Smooth muscle cell of the pulmonary artery (primary cell): ENCODE results near the gene CWC25. TPM values are rescaled to one million over a fixed set of nuclear protein-coding genes. Genes with fewer than 3 reads are reported as not detected.

Source experiments
- total RNA-seq: library from RNA; depleted of rRNA; stranded (reverse); fragments of >200 nt; gene quantifications from 2 replicates; pipeline ENCODE4 v1.2.3, GENCODE V29; 2014

CWC25 gene
- 7.6 and 8.1 TPM in 2 replicates for total RNA-seq

DNA sequence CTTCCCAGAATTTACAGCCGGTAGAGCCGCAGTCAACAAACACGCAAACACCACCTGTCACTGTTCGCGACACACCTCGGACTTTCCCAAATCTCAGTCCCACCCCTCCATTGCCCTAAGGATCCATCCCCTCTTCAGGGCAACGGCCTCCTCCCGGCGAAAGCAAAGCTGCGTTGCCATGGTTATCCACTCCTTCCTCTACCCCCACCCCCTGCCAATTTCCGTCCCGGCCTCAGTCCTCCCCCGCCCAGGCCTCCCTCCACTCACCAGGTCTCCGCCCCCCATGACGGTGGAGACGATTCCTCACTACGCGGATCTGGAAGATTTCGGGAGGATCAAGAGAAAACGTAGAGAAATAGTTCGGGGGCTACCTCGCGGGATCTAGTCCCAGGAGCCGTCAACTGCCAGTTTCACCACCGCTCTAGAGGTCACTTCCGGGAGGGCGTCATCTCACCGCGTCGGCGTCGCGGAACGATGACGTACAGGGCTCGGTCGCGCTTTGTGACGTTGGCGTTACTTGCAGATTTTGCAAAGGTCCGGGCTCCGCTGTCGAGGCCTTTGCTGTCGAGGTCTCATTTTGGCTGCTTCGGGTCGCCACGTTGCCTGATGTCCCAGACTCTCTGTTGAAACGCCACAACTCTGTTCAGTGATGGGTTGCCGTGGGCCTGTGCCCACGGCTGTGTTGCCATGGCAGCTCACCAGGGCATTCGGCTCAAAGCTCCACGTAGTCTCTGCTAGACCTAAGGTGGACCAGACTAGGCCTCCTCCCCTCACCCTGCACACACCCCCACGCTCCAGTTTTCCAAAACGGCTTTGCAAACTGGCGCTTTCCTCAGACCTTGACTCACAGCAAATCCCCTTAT is at the start of gene CWC25:
CWC25 (minus strand) TSS at position 423 of the 863 bp plus-strand sequence; CDS start at position 285, 138 bp downstream.

GRCh38 chr17:38869526-38870258 is 44.6 kb upstream of the CWC25 start, which contains the start of gene LASP1:
LASP1 (plus strand) TSS chr17:38870058; CDS start chr17:38870190, 132 bp downstream.

GRCh38 chr17:38853292-38854219 is 28.4 kb upstream of the CWC25 start, which contains the start of gene RPL23:
RPL23 (minus strand) TSS chr17:38853721; CDS start chr17:38853710, 11 bp downstream.

DNA sequence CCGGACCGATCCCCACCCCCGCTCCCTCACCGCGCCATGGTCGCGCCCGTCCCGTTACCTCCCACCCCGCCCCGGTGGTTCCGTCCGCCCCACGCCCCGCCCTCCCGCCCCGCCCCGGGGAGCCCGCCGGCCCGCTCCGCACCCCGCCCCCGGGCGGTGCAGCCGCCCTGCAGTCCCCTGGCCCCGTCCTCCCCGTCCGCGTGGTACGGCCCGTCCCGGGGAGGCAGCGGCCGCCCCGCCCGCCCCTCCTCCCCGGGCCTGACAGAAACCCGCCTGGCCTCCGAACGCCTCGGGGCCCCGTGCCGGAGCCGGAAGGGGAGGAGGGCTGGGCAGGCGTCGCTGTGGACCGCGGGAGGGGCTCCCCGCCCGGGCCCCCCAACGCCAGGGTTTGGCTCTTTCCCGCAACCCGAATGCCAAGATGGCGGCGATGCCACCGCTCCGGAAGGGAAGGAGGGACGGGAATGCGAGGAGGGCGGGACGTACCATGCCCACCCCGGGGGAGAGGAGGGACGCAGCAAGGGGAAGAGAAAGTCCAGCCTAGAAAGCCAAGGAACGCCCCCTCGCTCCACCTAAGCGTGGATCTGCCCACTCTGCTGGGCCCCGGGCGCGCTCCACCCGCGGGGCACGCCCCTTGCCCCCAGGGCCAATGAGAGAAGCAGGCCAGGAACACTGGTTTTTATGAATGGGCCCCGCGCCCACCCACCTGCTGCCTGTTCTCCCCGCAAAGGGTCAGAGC is 25.5 kb downstream of the CWC25 start, which contains the start of gene PIP4K2B:
PIP4K2B (minus strand) TSS at position 56 of the 736 bp plus-strand sequence. CDS start 132 bp downstream, outside the sequence.

GRCh38 chr17:38752308-38753070 is 72.6 kb downstream of the CWC25 start, which contains the start of gene PSMB3:
PSMB3 (plus strand) TSS chr17:38752741; CDS start chr17:38752827, 86 bp downstream.

Other genes with a start within 250 kb of the CWC25 start
- gene SRCIN1, start 219.4 kb downstream of the CWC25 start, total RNA-seq = 0.07 TPM in 1 of 2 replicates, not detected in the other
- gene EPOP, start 150.4 kb downstream of the CWC25 start, total RNA-seq = 0.72 and 2.0 TPM in 2 replicates
- 30.4 and 34.5 TPM in 2 replicates for gene MLLT6, start 120.0 kb downstream of the CWC25 start, total RNA-seq
- gene CISD3, start 95.0 kb downstream of the CWC25 start, total RNA-seq = 3.5 and 5.1 TPM in 2 replicates
- gene PCGF2, start 77.0 kb downstream of the CWC25 start, total RNA-seq = 8.4 and 12.3 TPM in 2 replicates
- gene PSMB3, start 72.6 kb downstream of the CWC25 start, total RNA-seq = 145 and 162 TPM in 2 replicates
- gene PIP4K2B, start 25.8 kb downstream of the CWC25 start, total RNA-seq = 63.6 and 71.2 TPM in 2 replicates
- gene RPL23, start 28.4 kb upstream of the CWC25 start, total RNA-seq = 803 and 935 TPM in 2 replicates
- 163 and 215 TPM in 2 replicates for gene LASP1, start 44.7 kb upstream of the CWC25 start, total RNA-seq
- gene FBXO47, start 142.1 kb upstream of the CWC25 start, total RNA-seq = not detected in 2 replicates